K562 (cell line): ENCODE data around the gene LSS. TPM values are rescaled to one million over a fixed set of nuclear protein-coding genes. Genes with fewer than 3 reads are reported as not detected.

ENCODE experiments used
- KDM4B ChIP-seq, 2 experiments: fragments of 450-650 bp in 1 of 2; sonication (generic) in 1 of 2; IDR thresholded peaks; 2 replicates each; pipeline ENCODE4 v1.6.1; 2016 to 2017; ENCODE audit warnings: borderline replicate concordance in 2 of 2, antibody characterized with exemption in 1 of 2, low read depth in 1 of 2, mild to moderate bottlenecking in 1 of 2
- NCOR1 ChIP-seq: fragments of 450-650 bp; IDR thresholded peaks from 2 replicates; pipeline ENCODE4 v1.6.1; 2016; ENCODE audit warnings: mild to moderate bottlenecking, moderate library complexity
- NFRKB ChIP-seq: fragments of 450-650 bp; IDR thresholded peaks from 2 replicates; pipeline ENCODE4 v1.6.1; 2016; ENCODE audit warnings: low read depth
- NRF1 ChIP-seq, 2 experiments: fragments of 450-650 bp; IDR thresholded peaks in 1 of 2; conservative IDR thresholded peaks in 1 of 2; 2 replicates each; pipeline ENCODE4 v1.6.1; 2014; ENCODE audit warnings: mild to moderate bottlenecking in 2 of 2
- RERE ChIP-seq: sonication (generic); formaldehyde crosslinking; IDR thresholded peaks from 2 replicates; pipeline ENCODE4 v1.8.0; 2023; ENCODE audit warnings: missing genetic modification reagents, mild to moderate bottlenecking, borderline replicate concordance
- ZC3H8 ChIP-seq: fragments of 450-650 bp; IDR thresholded peaks from 2 replicates; pipeline ENCODE4 v1.6.1; 2017
- ZNF280A ChIP-seq: fragments of 450-650 bp; IDR thresholded peaks from 2 replicates; pipeline ENCODE4 v1.6.1; 2018; ENCODE audit warnings: mild to moderate bottlenecking, low read depth; ENCODE audit not compliant: partially characterized antibody
- ZNF507 ChIP-seq: conservative IDR thresholded peaks from 2 replicates; pipeline ENCODE4 v1.6.1; 2017; ENCODE audit warnings: missing genetic modification characterization, missing compliant biosample characterization
- ZNF644 ChIP-seq: fragments of 200-800 bp; sonication (Bioruptor generic); IDR thresholded peaks from 2 replicates; pipeline ENCODE4 v1.6.1; 2016; ENCODE audit warnings: low read depth, missing genetic modification characterization, missing compliant biosample characterization
- ZNF766 ChIP-seq: fragments of 200-800 bp; sonication (Bioruptor generic); conservative IDR thresholded peaks from 2 replicates; pipeline ENCODE4 v1.6.1; 2016; ENCODE audit warnings: missing genetic modification characterization, missing compliant biosample characterization
- polyA plus RNA-seq, 8 experiments: library from polyadenylated mRNA; depleted of rRNA in 4 of 8; stranded (reverse) in 5 of 8; unstranded in 3 of 8; fragments of >200 nt; fragmentation: Nextera tagmentation in 2 of 8; fragmentation: Illumina TruSeq in 1 of 8; extraction: Ambion mirVana in 2 of 8; extraction: Trizol in 1 of 8; gene quantifications; 2 replicates each; pipeline versions ENCODE4 v1.2.1 to v1.2.3, GENCODE V29; 2011 to 2014; ENCODE audit warnings: inconsistent platforms in 1 of 8, missing spikeins in 1 of 8
- total RNA-seq, 7 experiments: library from RNA; depleted of rRNA in 6 of 7; stranded (reverse); fragments of >200 nt in 6 of 7; fragmentation: Illumina TruSeq in 2 of 7; extraction: Trizol in 2 of 7; gene quantifications; 2 replicates each; pipeline versions ENCODE4 v1.2.1 to v1.2.3, GENCODE V29; 2011 to 2021; ENCODE audit warnings: low replicate concordance in 1 of 7
- TF ChIP-seq, protein P1 (sequence below), 3 experiments: IDR thresholded peaks in 2 of 3; conservative IDR thresholded peaks in 1 of 3; 2 replicates each; pipeline ENCODE4 v1.5.1; 2011 to 2012; ENCODE audit warnings: low read length in 3 of 3, mild to moderate bottlenecking in 3 of 3, control low read depth in 2 of 3, improper control_type of control experiment in 1 of 3, inconsistent platforms in 1 of 3, low read depth in 1 of 3, mixed read lengths in 1 of 3, moderate library complexity in 1 of 3; ENCODE audit not compliant: insufficient read depth in 2 of 3
- TF ChIP-seq, protein P2 (sequence below): fragments of 200-800 bp; sonication (Bioruptor generic); IDR thresholded peaks from 2 replicates; pipeline ENCODE4 v1.6.1; 2017; ENCODE audit warnings: missing genetic modification characterization, missing compliant biosample characterization
- TF ChIP-seq, protein P3 (sequence below): sonication (generic); formaldehyde crosslinking; IDR thresholded peaks from 2 replicates; pipeline ENCODE4 v1.4.0; 2020; ENCODE audit warnings: mild to moderate bottlenecking, missing genetic modification reagents

LSS gene
- total and polyA plus RNA-seq, 9 of the 15 experiments (the other 6 are each of a cell fraction or from before 2014, with no cell fraction given), result 2.2 to 89.5 (median 37.4) TPM

GRCh38 chr21:46183910-46184624 is 44.5 kb downstream of the LSS start, which contains the start of gene SPATC1L (continued):
- TF ChIP-seq ZNF280A (no peak), ZC3H8 (no peak), ZNF644 (no peak), KDM4B (IDR thresholded peaks at IDR 0.05; ENCODE audit: borderline replicate concordance in 2 of 2, low read depth in 1 of 2) (0 out of 4 replicates have a peak, but pooled peaks of 1 of the 2 experiments have one; percentile 9), NFRKB (0 out of 2 replicates have a peak, but pooled peaks have one; percentile 24), NRF1 (conservative IDR thresholded peaks at IDR 0.05 in 1 of 2, IDR thresholded peaks at IDR 0.05 in 1 of 2) (no peak), ZNF766 (CRISPR knock-in tag) (0 out of 2 replicates have a peak, but pooled peaks have one; percentile 11), ZNF507 (tag) (no peak), RERE (CRISPR knock-in tag) (0 out of 2 replicates have a peak, but pooled peaks have one; percentile 71), NCOR1 (no peak)
- TF ChIP-seq, protein P1, sequence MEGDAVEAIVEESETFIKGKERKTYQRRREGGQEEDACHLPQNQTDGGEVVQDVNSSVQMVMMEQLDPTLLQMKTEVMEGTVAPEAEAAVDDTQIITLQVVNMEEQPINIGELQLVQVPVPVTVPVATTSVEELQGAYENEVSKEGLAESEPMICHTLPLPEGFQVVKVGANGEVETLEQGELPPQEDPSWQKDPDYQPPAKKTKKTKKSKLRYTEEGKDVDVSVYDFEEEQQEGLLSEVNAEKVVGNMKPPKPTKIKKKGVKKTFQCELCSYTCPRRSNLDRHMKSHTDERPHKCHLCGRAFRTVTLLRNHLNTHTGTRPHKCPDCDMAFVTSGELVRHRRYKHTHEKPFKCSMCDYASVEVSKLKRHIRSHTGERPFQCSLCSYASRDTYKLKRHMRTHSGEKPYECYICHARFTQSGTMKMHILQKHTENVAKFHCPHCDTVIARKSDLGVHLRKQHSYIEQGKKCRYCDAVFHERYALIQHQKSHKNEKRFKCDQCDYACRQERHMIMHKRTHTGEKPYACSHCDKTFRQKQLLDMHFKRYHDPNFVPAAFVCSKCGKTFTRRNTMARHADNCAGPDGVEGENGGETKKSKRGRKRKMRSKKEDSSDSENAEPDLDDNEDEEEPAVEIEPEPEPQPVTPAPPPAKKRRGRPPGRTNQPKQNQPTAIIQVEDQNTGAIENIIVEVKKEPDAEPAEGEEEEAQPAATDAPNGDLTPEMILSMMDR (IDR thresholded peaks at IDR 0.05 in 2 of 3, conservative IDR thresholded peaks at IDR 0.05 in 1 of 3; ENCODE audit: insufficient read depth in 2 of 3, low read depth in 1 of 3, low read length in 3 of 3), result no peak
- TF ChIP-seq, protein P2, sequence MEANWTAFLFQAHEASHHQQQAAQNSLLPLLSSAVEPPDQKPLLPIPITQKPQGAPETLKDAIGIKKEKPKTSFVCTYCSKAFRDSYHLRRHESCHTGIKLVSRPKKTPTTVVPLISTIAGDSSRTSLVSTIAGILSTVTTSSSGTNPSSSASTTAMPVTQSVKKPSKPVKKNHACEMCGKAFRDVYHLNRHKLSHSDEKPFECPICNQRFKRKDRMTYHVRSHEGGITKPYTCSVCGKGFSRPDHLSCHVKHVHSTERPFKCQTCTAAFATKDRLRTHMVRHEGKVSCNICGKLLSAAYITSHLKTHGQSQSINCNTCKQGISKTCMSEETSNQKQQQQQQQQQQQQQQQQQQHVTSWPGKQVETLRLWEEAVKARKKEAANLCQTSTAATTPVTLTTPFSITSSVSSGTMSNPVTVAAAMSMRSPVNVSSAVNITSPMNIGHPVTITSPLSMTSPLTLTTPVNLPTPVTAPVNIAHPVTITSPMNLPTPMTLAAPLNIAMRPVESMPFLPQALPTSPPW (CRISPR knock-in tag), result peak; percentile 90
- TF ChIP-seq, protein P3, sequence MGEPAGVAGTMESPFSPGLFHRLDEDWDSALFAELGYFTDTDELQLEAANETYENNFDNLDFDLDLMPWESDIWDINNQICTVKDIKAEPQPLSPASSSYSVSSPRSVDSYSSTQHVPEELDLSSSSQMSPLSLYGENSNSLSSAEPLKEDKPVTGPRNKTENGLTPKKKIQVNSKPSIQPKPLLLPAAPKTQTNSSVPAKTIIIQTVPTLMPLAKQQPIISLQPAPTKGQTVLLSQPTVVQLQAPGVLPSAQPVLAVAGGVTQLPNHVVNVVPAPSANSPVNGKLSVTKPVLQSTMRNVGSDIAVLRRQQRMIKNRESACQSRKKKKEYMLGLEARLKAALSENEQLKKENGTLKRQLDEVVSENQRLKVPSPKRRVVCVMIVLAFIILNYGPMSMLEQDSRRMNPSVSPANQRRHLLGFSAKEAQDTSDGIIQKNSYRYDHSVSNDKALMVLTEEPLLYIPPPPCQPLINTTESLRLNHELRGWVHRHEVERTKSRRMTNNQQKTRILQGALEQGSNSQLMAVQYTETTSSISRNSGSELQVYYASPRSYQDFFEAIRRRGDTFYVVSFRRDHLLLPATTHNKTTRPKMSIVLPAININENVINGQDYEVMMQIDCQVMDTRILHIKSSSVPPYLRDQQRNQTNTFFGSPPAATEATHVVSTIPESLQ, result no peak
